WTC11 (cell line): ENCODE measurements around the gene TRPV6.

Experiments used
- ATF1 ChIP-seq: sonication (generic); formaldehyde crosslinking; IDR thresholded peaks from 2 replicates; pipeline ENCODE4 v1.8.1; 2023; ENCODE audit warnings: mild to moderate bottlenecking, moderate library complexity, missing genetic modification reagents
- ATF2 ChIP-seq: sonication (generic); formaldehyde crosslinking; IDR thresholded peaks from 2 replicates; pipeline ENCODE4 v1.8.1; 2022; ENCODE audit warnings: low read depth, missing genetic modification reagents, borderline replicate concordance
- CREB1 ChIP-seq: sonication (generic); formaldehyde crosslinking; IDR thresholded peaks from 2 replicates; pipeline ENCODE4 v1.8.0; 2023; ENCODE audit warnings: mild to moderate bottlenecking, missing genetic modification reagents
- CTCF ChIP-seq: fragments of 200-600 bp; IDR thresholded peaks from 2 replicates; pipeline ENCODE4 v1.8.0; 2022; ENCODE audit warnings: antibody characterized with exemption
- FOXK1 ChIP-seq: sonication (generic); formaldehyde crosslinking; IDR thresholded peaks from 2 replicates; pipeline ENCODE4 v1.8.0; 2022; ENCODE audit warnings: mild to moderate bottlenecking, moderate library complexity, missing genetic modification reagents
- TP53 ChIP-seq: sonication (generic); formaldehyde crosslinking; IDR thresholded peaks from 2 replicates; pipeline ENCODE4 v1.8.1; 2023; ENCODE audit warnings: mild to moderate bottlenecking, missing genetic modification reagents
- ZNF416 ChIP-seq: fragments of 250-450 bp; sonication (Bioruptor Pico); IDR thresholded peaks from 2 replicates; pipeline ENCODE4 v1.9.0; 2021; ENCODE audit warnings: mild to moderate bottlenecking, inconsistent platforms

DNA sequence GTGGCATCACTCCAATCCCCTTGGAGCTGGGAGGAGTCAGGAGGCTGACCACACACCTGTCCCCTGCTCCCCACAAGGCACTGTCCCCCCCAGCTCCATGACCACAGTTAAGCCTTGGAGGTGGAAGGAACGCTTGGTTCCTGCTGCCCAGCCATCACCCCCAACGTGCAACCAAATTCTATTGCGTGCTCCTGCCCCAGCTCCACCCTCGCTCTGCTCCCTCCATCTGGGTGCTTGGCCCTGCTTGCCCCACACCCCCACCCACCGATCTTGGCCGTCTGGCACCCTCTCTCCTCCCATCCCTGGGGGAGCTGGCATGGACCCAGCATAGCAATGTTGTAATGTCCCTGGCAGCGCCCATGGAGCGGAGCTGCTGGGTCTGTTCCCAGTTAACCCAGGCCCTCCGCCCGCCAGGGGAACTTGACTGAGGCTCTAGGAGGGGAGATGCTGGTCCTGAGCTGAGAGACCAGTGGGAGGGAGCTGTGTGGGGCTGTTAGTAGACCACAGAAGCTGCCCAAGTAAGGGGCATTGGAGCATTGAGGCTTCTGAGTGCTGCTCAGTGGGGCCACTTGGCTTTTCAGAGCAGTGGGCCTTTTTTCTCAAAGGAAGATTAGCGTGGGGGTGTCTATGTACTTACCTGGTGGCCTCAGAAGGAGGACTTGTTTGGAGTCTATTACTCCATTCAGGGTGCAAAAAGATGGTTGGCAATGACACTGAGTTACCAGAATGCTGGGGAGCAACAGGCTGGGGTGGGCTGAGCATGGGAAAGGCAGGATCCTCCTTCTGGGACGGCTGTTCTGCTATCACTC, 29.6 kb downstream of the TRPV6 start:
- TF ChIP-seq CTCF (no peak), ZNF416 (CRISPR knock-in tag) (no peak), TP53 (CRISPR knock-in tag) (no peak), CREB1 (CRISPR knock-in tag) (no peak), ATF1 (CRISPR knock-in tag) (no peak), ATF2 (CRISPR knock-in tag) (no peak), FOXK1 (no peak)
